Measurements from ENCODE around the gene BSND.

DNA sequence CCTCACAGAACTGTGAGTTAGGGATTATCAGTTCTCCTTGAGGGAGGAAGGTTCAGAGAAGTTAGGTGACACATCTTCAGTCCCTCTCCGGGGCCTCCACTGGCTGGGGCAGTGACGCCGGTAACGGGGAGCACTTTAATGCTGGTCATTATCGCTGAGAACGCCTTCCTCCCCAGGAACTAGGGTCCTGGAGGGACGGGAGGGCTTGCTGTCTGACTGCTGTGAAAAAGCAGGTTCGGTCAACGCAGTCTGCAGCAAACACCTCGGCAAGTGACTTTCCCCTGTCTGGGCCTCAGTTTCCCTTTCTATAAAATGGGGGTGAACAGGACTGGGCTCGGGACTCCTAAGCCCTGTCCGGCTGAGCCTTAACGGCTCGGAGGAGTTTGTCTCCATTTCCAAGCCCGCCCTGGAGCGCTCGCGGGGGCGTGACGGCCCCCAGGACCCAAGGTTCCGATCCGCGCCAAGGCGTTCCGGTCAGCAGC is 18.6 kb upstream of the BSND start:
- TF ChIP-seq EP300 (conservative IDR thresholded peaks at IDR 0.05; ENCODE audit: poor library complexity, severe bottlenecking): no peak
- TF ChIP-seq, protein P1, sequence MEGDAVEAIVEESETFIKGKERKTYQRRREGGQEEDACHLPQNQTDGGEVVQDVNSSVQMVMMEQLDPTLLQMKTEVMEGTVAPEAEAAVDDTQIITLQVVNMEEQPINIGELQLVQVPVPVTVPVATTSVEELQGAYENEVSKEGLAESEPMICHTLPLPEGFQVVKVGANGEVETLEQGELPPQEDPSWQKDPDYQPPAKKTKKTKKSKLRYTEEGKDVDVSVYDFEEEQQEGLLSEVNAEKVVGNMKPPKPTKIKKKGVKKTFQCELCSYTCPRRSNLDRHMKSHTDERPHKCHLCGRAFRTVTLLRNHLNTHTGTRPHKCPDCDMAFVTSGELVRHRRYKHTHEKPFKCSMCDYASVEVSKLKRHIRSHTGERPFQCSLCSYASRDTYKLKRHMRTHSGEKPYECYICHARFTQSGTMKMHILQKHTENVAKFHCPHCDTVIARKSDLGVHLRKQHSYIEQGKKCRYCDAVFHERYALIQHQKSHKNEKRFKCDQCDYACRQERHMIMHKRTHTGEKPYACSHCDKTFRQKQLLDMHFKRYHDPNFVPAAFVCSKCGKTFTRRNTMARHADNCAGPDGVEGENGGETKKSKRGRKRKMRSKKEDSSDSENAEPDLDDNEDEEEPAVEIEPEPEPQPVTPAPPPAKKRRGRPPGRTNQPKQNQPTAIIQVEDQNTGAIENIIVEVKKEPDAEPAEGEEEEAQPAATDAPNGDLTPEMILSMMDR (IDR thresholded peaks at IDR 0.05; ENCODE audit: poor library complexity, severe bottlenecking): no peak
- TF ChIP-seq POLR2AphosphoS5 (IDR thresholded peaks at IDR 0.05): no peak
- TF ChIP-seq RAD21 (conservative IDR thresholded peaks at IDR 0.05): no peak
- TF ChIP-seq TAF1 (IDR thresholded peaks at IDR 0.05; ENCODE audit: low read depth): no peak
- TF ChIP-seq SMC3 (conservative IDR thresholded peaks at IDR 0.05; ENCODE audit: poor library complexity): no peak

Data from neural cell (in vitro differentiated cells).